Panc1 (cell line): Measurements from ENCODE around the gene SLIT3.

Experiments used
- CTCF ChIP-seq: fragments of 450-650 bp; IDR thresholded peaks from 2 replicates; pipeline ENCODE4 v1.5.1; 2017; ENCODE audit warnings: mild to moderate bottlenecking
- POLR2AphosphoS5 ChIP-seq: IDR thresholded peaks from 2 replicates; pipeline ENCODE4 v1.6.1; 2012; ENCODE audit warnings: mild to moderate bottlenecking, low read depth, low read length, moderate library complexity
- REST ChIP-seq, 2 experiments: IDR thresholded peaks; 2 replicates each; pipeline ENCODE4 v1.6.1; 2011 to 2012; ENCODE audit warnings: low read depth in 2 of 2, control low read depth in 1 of 2, low read length in 1 of 2, mild to moderate bottlenecking in 1 of 2, moderate library complexity in 1 of 2; ENCODE audit not compliant: insufficient read depth in 1 of 2

- TF ChIP-seq POLR2AphosphoS5 (no peak), CTCF (no peak), REST (IDR thresholded peaks at IDR 0.05; ENCODE audit: insufficient read depth in 1 of 2, low read depth in 2 of 2, low read length in 1 of 2) (no peak)
These were observed 2.2 kb upstream of the SLIT3 start for GRCh38 chr5:169303119-169303515.
